OCI-LY7 (cell line): ENCODE data around the gene PROB1. TPM values are rescaled to one million over a fixed set of nuclear protein-coding genes. Genes with fewer than 3 reads are reported as not detected.
"Not testable (repeated sequence)": the region's sequence is repeated elsewhere in the genome, so short reads cannot be mapped to it uniquely, and the experiment has no call there.

ENCODE experiments used
- Bru-seq: library from RNA; stranded (reverse); fragments of 400-500 nt; gene quantifications from one replicate; lab custom pipeline; 2021; lab: Mats Ljungman, UMichigan
- BruChase-seq, 2 experiments: library from RNA; stranded (reverse); fragments of 400-500 nt; gene quantifications; one replicate each; lab custom pipeline; 2021; lab: Mats Ljungman, UMichigan
- BruUV-seq: library from RNA; stranded (reverse); fragments of 400-500 nt; replicated peaks from 2 replicates; lab custom pipeline; 2021; lab: Mats Ljungman, UMichigan
- CTCF ChIA-PET: fragments of 300-600 bp; sonication (Branson Sonifier 250); formaldehyde crosslinking; loops from one replicate; lab custom pipeline; 2022; ENCODE audit warnings: antibody characterized with exemption; ENCODE audit not compliant: unreplicated experiment; lab: Charles Lee
- POLR2A ChIA-PET: fragments of 300-600 bp; sonication (Branson Sonifier 250); formaldehyde crosslinking; loops from one replicate; lab custom pipeline; 2022; ENCODE audit warnings: antibody characterized with exemption; lab: Charles Lee
- DNase-seq: peaks from one replicate; pipeline ENCODE4 v3.0.0-alpha.2; 2015; ENCODE audit warnings: low spot score
- H2AFZ ChIP-seq: fragments of 200-600 bp; sonication (generic), shearing (Covaris generic); 2 replicates; pipeline ENCODE4 v1.6.1; 2014; ENCODE audit warnings: mild to moderate bottlenecking, antibody characterized with exemption, low read length, moderate library complexity
- H3K27ac ChIP-seq: fragments of 200-600 bp; sonication (generic); 2 replicates; pipeline ENCODE4 v1.5.1; 2014; ENCODE audit warnings: mixed run types, low read depth, mild to moderate bottlenecking, moderate library complexity, low read length, inconsistent platforms; ENCODE audit not compliant: poor library complexity, severe bottlenecking
- H3K36me3 ChIP-seq: fragments of 200-600 bp; sonication (generic); 2 replicates; pipeline ENCODE4 v1.6.1; 2014; ENCODE audit warnings: mild to moderate bottlenecking, antibody characterized with exemption, low read length, moderate library complexity, mixed read lengths; ENCODE audit not compliant: insufficient read depth
- H3K4me1 ChIP-seq: fragments of 200-600 bp; sonication (generic); 2 replicates; pipeline ENCODE4 v1.5.1; 2014; ENCODE audit warnings: mild to moderate bottlenecking, low read length; ENCODE audit not compliant: insufficient read depth, poor library complexity, severe bottlenecking
- H3K4me2 ChIP-seq: fragments of 200-600 bp; sonication (generic); 2 replicates; pipeline ENCODE4 v1.6.1; 2014; ENCODE audit warnings: mild to moderate bottlenecking, low read length
- H3K4me3 ChIP-seq: fragments of 200-600 bp; sonication (generic); 2 replicates; pipeline ENCODE4 v1.5.1; 2014; ENCODE audit warnings: mild to moderate bottlenecking, low read depth, low read length; ENCODE audit not compliant: poor library complexity, severe bottlenecking
- H3K79me2 ChIP-seq: fragments of 200-600 bp; sonication (generic); 2 replicates; pipeline ENCODE4 v1.6.1; 2016; ENCODE audit warnings: low read depth, mild to moderate bottlenecking, low read length, moderate library complexity, mixed read lengths; ENCODE audit not compliant: insufficient read depth
- H3K9me2 ChIP-seq: fragments of 200-600 bp; sonication (generic); 2 replicates; pipeline ENCODE4 v1.6.1; 2016; ENCODE audit warnings: mild to moderate bottlenecking, low read length, mixed read lengths; ENCODE audit not compliant: insufficient read depth
- H3K9me3 ChIP-seq: fragments of 200-600 bp; sonication (generic); 2 replicates; pipeline ENCODE4 v1.6.1; 2014; ENCODE audit warnings: mild to moderate bottlenecking, mixed run types, low read length, mixed read lengths
- H4K20me1 ChIP-seq: fragments of 200-600 bp; sonication (generic); 2 replicates; pipeline ENCODE4 v1.6.1; 2014; ENCODE audit warnings: mild to moderate bottlenecking, antibody characterized with exemption, low read length, moderate library complexity, mixed read lengths; ENCODE audit not compliant: insufficient read depth
- CTCF ChIP-seq: fragments of 200-600 bp; sonication (generic); conservative IDR thresholded peaks from 2 replicates; pipeline ENCODE4 v1.5.1; 2014; ENCODE audit warnings: mild to moderate bottlenecking, antibody characterized with exemption, low read length, moderate library complexity, mixed read lengths
- EZH2phosphoT487 ChIP-seq: fragments of 200-600 bp; sonication (generic); IDR thresholded peaks from 2 replicates; pipeline ENCODE4 v1.6.1; 2018; ENCODE audit warnings: low read depth, borderline replicate concordance, mild to moderate bottlenecking, mixed run types, antibody characterized with exemption, low read length, moderate library complexity, mixed read lengths
- intact Hi-C: fragments of 100-400 bp; cut with micrococcal nuclease; formaldehyde crosslinking; loops from one replicate; pipeline ENCODE4 v1.10.0; 2022; ENCODE audit not compliant: unreplicated experiment
- long read RNA-seq: library from polyadenylated mRNA; stranded (forward); transcript quantifications from one replicate; pipeline ENCODE4 v2.0.0, GENCODE V29; 2022
- total RNA-seq, 2 experiments: library from RNA; depleted of rRNA in 1 of 2; stranded (reverse); fragments of >200 nt in 1 of 2; shearing (Covaris generic) in 1 of 2; gene quantifications; 2 replicates each; pipeline ENCODE4 v1.2.3, GENCODE V29; 2014 to 2022

The PROB1 gene
- total RNA-seq (2014; rRNA removed; shearing (Covaris generic)): 4.4 and 4.6 TPM in 2 replicates
- 4.6 and 5.9 TPM in 2 replicates for total RNA-seq (2022)
- Bru-seq, nascent RNA: percentile 54 among the genes with signal in this experiment
- BruChase-seq, experiment 1, labeled RNA remaining after a 6-hour chase: percentile 57 among the genes with signal in this experiment
- BruChase-seq, experiment 2, labeled RNA remaining after a 2-hour chase: percentile 65 among the genes with signal in this experiment
- long read RNA-seq, full-length matches to known transcripts: 3 of 3 reads
- long read RNA-seq, partial matches to known transcripts: 0 of 3 reads
- long read RNA-seq, other reads (novel, unspliced or antisense): 0 of 3 reads

GRCh38 chr5:139394654-139395566, at the start of gene PROB1:
PROB1 (minus strand) TSS chr5:139395104; CDS start chr5:139395081, 23 bp downstream.
- peaks cover 27% of the 10 kb centered on the region; the same call in 1 of the 2 replicates for H3K79me2 ChIP-seq
- TF ChIP-seq CTCF: no peak
- TF ChIP-seq EZH2phosphoT487: no peak
- DNase-seq: no peak
- peak within 1 kb of the TSS; percentile 90 for H3K27ac ChIP-seq
- H3K4me3 ChIP-seq: peak within 1 kb of the TSS; percentile 79
- H3K4me2 ChIP-seq: peak within 1 kb of the TSS; percentile 99
- ChIA-PET POLR2A (interaction anchor here (1.8 kb wide), 1 partner anchor 12 kb away, joined by 7 read pairs; no protein-coding TSS in a partner anchor), CTCF (no interaction called here)
- intact Hi-C loops: loop anchor here (5.0 kb wide), 2 partner anchors 118 to 818 kb away; partner anchors contain the start of gene HSPA9
- no peak within 1 kb of the TSS for H2AFZ ChIP-seq
- H3K36me3 ChIP-seq: peaks cover 28% of the 10 kb centered on the region
- BruUV-seq: no TSS peak
- no peaks in the 10 kb centered on the region for H3K9me2 ChIP-seq
- peaks cover 57% of the 10 kb centered on the region for H3K4me1 ChIP-seq
- H4K20me1 ChIP-seq: no peaks in the 10 kb centered on the region
- no peaks in the 10 kb centered on the region for H3K9me3 ChIP-seq

- ChIA-PET POLR2A (interaction anchor here (1.0 to 1.1 kb wide), 2 partner anchors 11 to 190 kb away, joined by 3 read pairs; no protein-coding TSS in a partner anchor), CTCF (no interaction called here)
- Histone ChIP-seq H3K9me2 (no peaks in the 10 kb centered on the region), H3K4me3 (no peak overlapping the region), H3K79me2 (no peaks in the 10 kb centered on the region), H3K4me2 (peak overlapping the region; percentile 34; the same call in 1 of the 2 replicates), H3K4me1 (peaks cover 17% of the 10 kb centered on the region), H3K27ac (no peak overlapping the region), H3K9me3 (no peaks in the 10 kb centered on the region), H2AFZ (peak overlapping the region; percentile 18; the same call in 1 of the 2 replicates), H3K36me3 (no peaks in the 10 kb centered on the region), H4K20me1 (no peaks in the 10 kb centered on the region)
- intact Hi-C loops: no loop called here
- DNase-seq: peak; percentile 18
- no peak for TF ChIP-seq CTCF
- TF ChIP-seq EZH2phosphoT487: no peak
- BruUV-seq: no TSS peak
Measured at GRCh38 chr5:139443831-139444453, 49.0 kb upstream of the PROB1 start.

- intact Hi-C loops, H4K20me1 ChIP-seq, H3K9me2 ChIP-seq, BruUV-seq, H3K36me3 ChIP-seq, CTCF ChIA-PET, H3K27ac ChIP-seq, H3K9me3 ChIP-seq, H3K4me2 ChIP-seq, H2AFZ ChIP-seq, DNase-seq, H3K79me2 ChIP-seq, H3K4me3 ChIP-seq: not testable (repeated sequence)
- POLR2A ChIA-PET: interaction anchor here (0.9 kb wide), 1 partner anchor 125 kb away, joined by 3 read pairs; no protein-coding TSS in a partner anchor
- peaks cover 22% of the 10 kb centered on the region for H3K4me1 ChIP-seq
Measured at GRCh38 chr5:139440416-139440815, 45.5 kb upstream of the PROB1 start.
